ENCODE measurements around the gene KRT32. TPM values are rescaled to one million over a fixed set of nuclear protein-coding genes. Genes with fewer than 3 reads are reported as not detected.

Gene KRT32
- total and polyA plus RNA-seq, 2 donors (not counting 1 experiment from before 2014, with no cell fraction given): not detected

DNA sequence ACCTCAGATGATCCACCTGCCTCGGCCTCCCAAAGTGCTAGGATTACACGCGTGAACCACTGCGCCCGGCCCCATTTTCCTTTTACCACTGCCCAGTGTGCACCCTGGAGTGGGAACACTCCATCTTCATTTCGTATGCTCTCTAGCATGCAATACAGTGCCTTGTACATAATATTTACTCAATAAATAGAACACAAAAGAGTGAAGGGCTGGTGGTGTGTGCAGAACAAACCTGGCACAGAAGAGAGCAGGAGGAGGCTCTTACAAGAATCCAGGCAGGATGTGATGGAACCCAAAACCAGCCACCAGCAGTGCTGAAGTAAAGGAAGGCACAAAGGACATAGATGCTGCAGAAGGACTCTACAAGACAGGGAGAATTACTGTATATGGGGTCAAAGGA lies 50.1 kb downstream of the KRT32 start:
- no peak for TF ChIP-seq EZH2 (IDR thresholded peaks at IDR 0.05; ENCODE audit: borderline replicate concordance, insufficient read depth, low read depth, low read length, poor library complexity, severe bottlenecking)
- TF ChIP-seq, protein P1, sequence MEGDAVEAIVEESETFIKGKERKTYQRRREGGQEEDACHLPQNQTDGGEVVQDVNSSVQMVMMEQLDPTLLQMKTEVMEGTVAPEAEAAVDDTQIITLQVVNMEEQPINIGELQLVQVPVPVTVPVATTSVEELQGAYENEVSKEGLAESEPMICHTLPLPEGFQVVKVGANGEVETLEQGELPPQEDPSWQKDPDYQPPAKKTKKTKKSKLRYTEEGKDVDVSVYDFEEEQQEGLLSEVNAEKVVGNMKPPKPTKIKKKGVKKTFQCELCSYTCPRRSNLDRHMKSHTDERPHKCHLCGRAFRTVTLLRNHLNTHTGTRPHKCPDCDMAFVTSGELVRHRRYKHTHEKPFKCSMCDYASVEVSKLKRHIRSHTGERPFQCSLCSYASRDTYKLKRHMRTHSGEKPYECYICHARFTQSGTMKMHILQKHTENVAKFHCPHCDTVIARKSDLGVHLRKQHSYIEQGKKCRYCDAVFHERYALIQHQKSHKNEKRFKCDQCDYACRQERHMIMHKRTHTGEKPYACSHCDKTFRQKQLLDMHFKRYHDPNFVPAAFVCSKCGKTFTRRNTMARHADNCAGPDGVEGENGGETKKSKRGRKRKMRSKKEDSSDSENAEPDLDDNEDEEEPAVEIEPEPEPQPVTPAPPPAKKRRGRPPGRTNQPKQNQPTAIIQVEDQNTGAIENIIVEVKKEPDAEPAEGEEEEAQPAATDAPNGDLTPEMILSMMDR (IDR thresholded peaks at IDR 0.05): no peak
- H2AFZ ChIP-seq (ENCODE audit: insufficient read depth, low read depth, low read length, poor library complexity, severe bottlenecking): no peak overlapping the region
- H3K27me3 ChIP-seq (replicated peaks in 1 of 4; ENCODE audit: control extremely low read depth in 1 of 4, control insufficient read depth in 3 of 4, insufficient read depth in 4 of 4, low read length in 3 of 4): peaks cover 0 to 3% (median 0%) of the 10 kb centered on the region in 4 experiments
- DNase-seq (no peak), ATAC-seq (ENCODE audit: low read depth) (no peak)
- H3K4me1 ChIP-seq (ENCODE audit: control insufficient read depth in 2 of 2, insufficient read depth in 2 of 2, low read length in 2 of 2): no peaks in the 10 kb centered on the region
- H3K4me2 ChIP-seq (replicated peaks; ENCODE audit: low read depth, low read length, poor library complexity, severe bottlenecking): no peak overlapping the region
- POLR2A ChIA-PET: no interaction called here
- Mint-ChIP-seq H3K4me1 (no peaks in the 10 kb centered on the region), H3K9me3 (ENCODE audit: insufficient read depth) (no peaks in the 10 kb centered on the region), H3K27me3 (no peaks in the 10 kb centered on the region), H3K27ac (no peak overlapping the region), H3K4me3 (no peak overlapping the region)
- H3K36me3 ChIP-seq (replicated peaks in 1 of 2; ENCODE audit: control extremely low read depth in 1 of 2, control insufficient read depth in 1 of 2, extremely low read depth in 1 of 2, insufficient read depth in 2 of 2, low read length in 1 of 2): no peaks in the 10 kb centered on the region
- no peaks in the 10 kb centered on the region for H3K9me3 ChIP-seq (ENCODE audit: control extremely low read depth in 1 of 3, control insufficient read depth in 2 of 3, insufficient read depth in 1 of 3, low read length in 2 of 3)
- H3K9ac ChIP-seq (ENCODE audit: low read length): no peak overlapping the region
- no peak overlapping the region for H3K4me3 ChIP-seq (ENCODE audit: control extremely low read depth in 1 of 5, extremely low read depth in 1 of 5, insufficient read depth in 1 of 5, low read depth in 2 of 5, low read length in 4 of 5)
- WGBS (ENCODE audit: insufficient coverage): 96% methylated on average over 4 of the region's 6 CpGs
- no peak overlapping the region for H3K27ac ChIP-seq (ENCODE audit: low read length in 2 of 2)
- intact Hi-C loops (cut with micrococcal nuclease): no loop called here
- H4K20me1 ChIP-seq (ENCODE audit: control insufficient read depth, insufficient read depth, low read length, poor library complexity, severe bottlenecking): no peaks in the 10 kb centered on the region
- H3K79me2 ChIP-seq (ENCODE audit: control insufficient read depth, insufficient read depth, low read length): no peaks in the 10 kb centered on the region
- CTCF ChIA-PET: interaction anchor here (0.9 to 1.4 kb wide), 3 partner anchors 9 to 245 kb away, joined by 3 to 6 read pairs (median 4); no protein-coding TSS in a partner anchor

DNA sequence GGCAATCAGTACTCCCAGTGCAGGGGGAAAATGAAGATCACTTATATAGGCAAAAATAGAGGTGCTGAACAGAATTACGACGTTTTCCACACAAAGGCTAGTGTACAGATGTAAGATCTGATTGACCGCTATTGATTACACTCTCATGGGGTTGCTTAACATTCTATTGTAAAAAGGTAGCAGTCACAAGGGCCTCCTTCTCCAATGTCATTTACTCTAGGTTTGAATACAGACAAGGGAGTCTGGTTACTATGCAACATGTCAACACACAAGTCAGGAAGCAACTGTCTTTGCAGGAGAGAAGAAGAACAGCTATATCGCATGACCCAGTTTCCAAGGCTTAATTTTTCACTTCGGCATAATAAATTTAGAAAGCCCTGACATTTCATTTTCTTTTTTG lies 50.7 kb downstream of the KRT32 start:
- DNase-seq (no peak), ATAC-seq (ENCODE audit: low read depth) (no peak)
- Histone ChIP-seq H3K9me3 (ENCODE audit: control extremely low read depth in 1 of 3, control insufficient read depth in 2 of 3, insufficient read depth in 1 of 3, low read length in 2 of 3) (no peaks in the 10 kb centered on the region), H3K4me2 (replicated peaks; ENCODE audit: low read depth, low read length, poor library complexity, severe bottlenecking) (no peak overlapping the region), H3K9ac (ENCODE audit: low read length) (no peak overlapping the region), H3K4me1 (ENCODE audit: control insufficient read depth in 2 of 2, insufficient read depth in 2 of 2, low read length in 2 of 2) (no peaks in the 10 kb centered on the region), H3K27me3 (replicated peaks in 1 of 4; ENCODE audit: control extremely low read depth in 1 of 4, control insufficient read depth in 3 of 4, insufficient read depth in 4 of 4, low read length in 3 of 4) (peaks cover 0 to 3% (median 0%) of the 10 kb centered on the region in 4 experiments), H3K79me2 (ENCODE audit: control insufficient read depth, insufficient read depth, low read length) (no peaks in the 10 kb centered on the region), H3K36me3 (replicated peaks in 1 of 2; ENCODE audit: control extremely low read depth in 1 of 2, control insufficient read depth in 1 of 2, extremely low read depth in 1 of 2, insufficient read depth in 2 of 2, low read length in 1 of 2) (no peaks in the 10 kb centered on the region), H2AFZ (ENCODE audit: insufficient read depth, low read depth, low read length, poor library complexity, severe bottlenecking) (no peak overlapping the region), H3K4me3 (ENCODE audit: control extremely low read depth in 1 of 5, extremely low read depth in 1 of 5, insufficient read depth in 1 of 5, low read depth in 2 of 5, low read length in 4 of 5) (no peak overlapping the region), H3K27ac (ENCODE audit: low read length in 2 of 2) (no peak overlapping the region), H4K20me1 (ENCODE audit: control insufficient read depth, insufficient read depth, low read length, poor library complexity, severe bottlenecking) (no peaks in the 10 kb centered on the region)
- CTCF ChIA-PET: no interaction called here
- no peaks in the 10 kb centered on the region for H3K4me1 Mint-ChIP-seq
- POLR2A ChIA-PET: no interaction called here
- H3K27ac Mint-ChIP-seq: no peak overlapping the region
- TF ChIP-seq, protein P1 (IDR thresholded peaks at IDR 0.05): no peak
- no peak for TF ChIP-seq EZH2 (IDR thresholded peaks at IDR 0.05; ENCODE audit: borderline replicate concordance, insufficient read depth, low read depth, low read length, poor library complexity, severe bottlenecking)
- WGBS (ENCODE audit: insufficient coverage): no CpG with 5 or more reads among the region's 5 CpGs
- no peaks in the 10 kb centered on the region for H3K9me3 Mint-ChIP-seq (ENCODE audit: insufficient read depth)
- no peak overlapping the region for H3K4me3 Mint-ChIP-seq
- no peaks in the 10 kb centered on the region for H3K27me3 Mint-ChIP-seq
- intact Hi-C loops (cut with micrococcal nuclease): no loop called here

Data from B cell (primary cell).